Stimulated activated CD8-positive, alpha-beta memory T cell treated with anti-CD3 and anti-CD28 coated beads, Interleukin-12 subunit alpha, Interleukin-12 subunit beta, amount 100 ng/mL, for 24 hours (primary cell): ENCODE results near the gene ANKDD1A.

Experiments
- DNase-seq: peaks from one replicate; pipeline ENCODE4 v3.0.0-alpha.2; 2020; ENCODE audit errors: extremely low read depth

ANKDD1A gene

DNA sequence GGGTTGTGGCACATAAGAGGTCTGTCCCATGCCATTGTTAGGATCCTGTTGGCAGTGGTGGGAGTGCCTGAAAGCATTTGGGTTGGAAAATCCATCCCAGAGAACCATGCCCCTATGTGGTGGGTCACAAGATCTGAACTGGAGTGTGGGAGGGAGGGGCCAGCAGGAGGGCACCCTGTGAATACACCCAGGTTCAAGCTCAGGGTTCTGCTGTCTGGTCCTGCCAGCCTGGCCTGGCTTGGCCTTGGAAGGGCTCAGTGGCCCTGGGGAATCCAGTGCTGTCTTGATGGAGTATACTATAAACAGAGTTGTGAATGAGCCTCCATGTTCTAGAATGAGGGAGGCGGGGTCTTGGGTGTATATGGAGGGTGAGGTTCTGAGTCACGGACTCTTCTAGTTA is 11.8 kb downstream of the ANKDD1A start:
- DNase-seq: no peak

DNA sequence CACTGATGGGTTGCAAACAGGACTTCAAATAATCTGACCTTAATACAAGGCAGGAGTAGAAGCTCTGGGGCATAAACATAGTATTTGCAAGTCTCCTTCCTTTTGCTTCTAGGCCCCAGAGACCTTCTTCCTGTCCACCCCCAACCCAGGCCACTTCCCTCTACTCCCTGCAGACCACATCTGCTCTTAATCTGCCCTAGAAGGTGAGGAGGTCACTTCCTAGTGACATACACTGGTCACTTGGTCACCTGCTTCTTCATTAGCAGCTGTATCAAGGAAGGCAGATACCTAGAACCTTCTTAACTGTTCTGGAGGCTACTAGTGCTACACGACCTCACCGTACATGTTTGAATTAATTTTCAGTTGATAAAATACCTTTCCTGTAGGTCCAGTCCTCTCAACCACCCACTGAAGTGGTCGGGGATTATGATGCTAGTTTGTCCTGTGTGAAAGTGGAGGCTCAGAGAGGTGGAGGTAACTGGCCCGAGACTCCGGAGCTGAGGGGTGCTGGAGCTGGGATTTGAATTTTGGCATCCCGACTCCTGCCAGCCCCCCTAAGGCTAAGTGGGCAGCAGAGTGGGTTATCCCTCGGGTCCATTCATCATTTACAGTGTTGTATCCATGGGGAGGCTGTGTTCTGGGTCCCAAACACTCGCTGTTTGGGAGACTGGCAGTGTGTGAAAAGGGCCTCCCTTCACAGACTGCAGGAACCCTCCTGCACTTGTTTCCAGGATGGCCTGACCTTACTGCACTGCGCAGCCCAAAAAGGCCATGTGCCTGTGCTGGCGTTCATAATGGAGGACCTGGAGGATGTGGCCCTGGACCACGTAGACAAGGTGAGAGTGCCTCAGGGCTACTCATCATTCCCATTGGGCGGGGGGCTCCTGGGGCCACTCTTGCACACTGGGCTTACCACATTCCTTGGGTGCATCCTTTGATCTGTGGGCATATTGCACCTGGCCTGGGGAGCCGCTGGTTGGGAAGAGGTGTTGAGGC is 13.9 kb downstream of the ANKDD1A start:
- DNase-seq: no peak

DNA sequence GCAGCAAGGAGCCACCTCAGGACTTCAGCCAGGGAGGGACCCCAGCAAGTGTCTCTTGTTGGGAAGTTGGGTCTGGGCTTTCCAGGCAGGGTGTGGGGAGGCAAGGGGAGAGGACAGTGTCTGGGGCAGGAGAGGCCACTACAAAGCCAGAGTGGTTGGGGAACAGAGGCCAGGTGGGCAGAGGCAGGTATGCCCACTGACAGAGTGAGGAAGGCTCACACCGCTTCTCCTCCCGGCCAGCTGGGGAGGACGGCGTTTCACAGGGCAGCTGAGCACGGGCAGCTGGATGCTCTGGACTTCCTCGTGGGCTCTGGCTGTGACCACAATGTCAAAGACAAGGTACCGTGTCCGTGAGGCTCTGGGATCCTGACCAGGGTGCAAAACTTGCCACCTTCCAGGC is 15.0 kb downstream of the ANKDD1A start:
- DNase-seq: no peak

GRCh38 chr15:64928626-64929220 is 17.0 kb downstream of the ANKDD1A start:
- DNase-seq: no peak

DNA sequence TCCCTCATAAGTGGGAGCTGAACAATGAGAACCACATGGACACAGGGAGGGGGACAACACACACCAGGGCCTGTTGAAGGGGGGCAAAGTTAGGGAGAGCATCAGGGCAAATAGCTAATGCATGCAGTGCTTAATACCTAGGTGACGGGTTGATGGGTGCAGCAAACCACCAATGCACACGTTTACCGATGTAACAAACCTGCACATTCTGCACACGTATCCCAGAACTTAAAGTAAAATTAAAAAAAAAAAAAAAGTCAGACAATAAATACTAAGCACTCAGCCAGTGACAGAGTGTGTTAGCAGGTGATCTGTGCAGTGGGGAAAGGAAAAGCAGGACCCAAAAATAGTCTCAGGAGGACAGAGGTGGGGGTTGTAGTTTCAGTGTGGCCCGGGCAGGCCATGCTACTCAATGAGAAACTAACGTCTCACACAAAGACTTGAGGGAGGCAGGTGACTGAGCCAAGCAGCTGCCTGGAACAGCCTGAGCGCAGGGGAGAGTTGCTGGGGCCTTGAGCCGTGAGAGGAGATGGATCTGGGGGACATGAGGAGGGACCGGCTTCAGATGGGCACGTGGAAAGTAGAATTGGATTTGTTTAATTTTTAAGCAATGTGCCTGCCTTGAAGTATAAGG is 18.4 kb downstream of the ANKDD1A start:
- DNase-seq: no peak

GRCh38 chr15:64930778-64931371 is 19.2 kb downstream of the ANKDD1A start:
- no peak for DNase-seq

DNA sequence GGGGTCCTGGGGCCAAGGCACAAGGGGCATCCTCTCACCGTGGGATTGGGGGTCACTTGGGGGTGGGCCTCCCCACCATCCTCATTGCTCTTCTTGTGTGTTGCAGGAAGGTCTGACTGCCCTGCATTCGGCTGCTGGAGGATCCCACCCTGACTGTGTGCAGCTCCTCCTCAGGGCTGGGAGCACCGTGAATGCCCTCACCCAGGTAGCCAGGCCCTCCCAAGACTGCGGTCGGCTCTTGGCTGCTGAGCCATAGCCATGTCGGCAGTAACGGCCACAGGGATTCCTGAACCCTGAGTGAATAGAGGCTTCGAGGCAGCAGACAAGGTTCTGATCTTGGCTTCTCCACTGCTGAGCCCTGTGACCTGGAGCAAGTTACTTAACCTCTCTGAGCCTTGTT is 19.7 kb downstream of the ANKDD1A start:
- no peak for DNase-seq

- DNase-seq: no peak
These were observed 22.3 kb downstream of the ANKDD1A start for GRCh38 chr15:64934023-64934422.

- no peak for DNase-seq
These were observed 26.5 kb downstream of the ANKDD1A start for GRCh38 chr15:64938192-64938591.

GRCh38 chr15:64942356-64942755 is 30.7 kb downstream of the ANKDD1A start:
- DNase-seq: no peak

DNA sequence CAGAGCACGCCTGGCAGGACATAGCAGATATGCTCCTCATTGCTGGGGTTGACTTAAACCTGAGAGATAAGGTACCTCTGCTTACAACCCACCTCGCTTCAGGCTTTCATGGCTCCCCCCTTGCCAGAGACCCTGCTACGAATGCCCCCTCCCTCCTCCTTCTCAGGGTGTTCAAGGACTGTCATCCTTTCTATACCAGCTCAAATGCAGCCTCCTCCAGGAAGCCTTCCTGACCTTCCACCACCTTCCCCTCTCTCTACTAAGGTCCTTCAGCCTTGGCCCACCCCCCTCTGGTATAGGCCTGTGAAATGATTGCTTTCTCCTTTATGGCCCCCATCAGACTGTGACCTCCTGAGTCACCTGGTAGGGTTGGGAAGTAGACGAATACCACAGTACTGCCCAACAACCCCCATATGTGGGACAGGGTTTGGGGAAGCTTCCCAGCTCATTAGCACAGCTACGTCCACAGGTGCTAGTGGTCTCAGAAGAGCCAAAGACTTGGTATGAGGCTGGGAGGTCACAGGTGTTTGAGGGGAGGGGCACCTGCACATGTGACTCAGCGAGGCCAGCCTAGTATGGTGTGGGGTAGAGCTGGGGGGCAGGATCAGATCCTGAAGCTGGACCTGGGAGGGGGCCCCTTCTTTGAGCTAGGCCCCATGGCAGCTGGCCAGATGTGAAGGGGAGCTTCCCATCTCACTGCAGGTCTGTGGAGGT is 32.0 kb downstream of the ANKDD1A start:
- no peak for DNase-seq

DNA sequence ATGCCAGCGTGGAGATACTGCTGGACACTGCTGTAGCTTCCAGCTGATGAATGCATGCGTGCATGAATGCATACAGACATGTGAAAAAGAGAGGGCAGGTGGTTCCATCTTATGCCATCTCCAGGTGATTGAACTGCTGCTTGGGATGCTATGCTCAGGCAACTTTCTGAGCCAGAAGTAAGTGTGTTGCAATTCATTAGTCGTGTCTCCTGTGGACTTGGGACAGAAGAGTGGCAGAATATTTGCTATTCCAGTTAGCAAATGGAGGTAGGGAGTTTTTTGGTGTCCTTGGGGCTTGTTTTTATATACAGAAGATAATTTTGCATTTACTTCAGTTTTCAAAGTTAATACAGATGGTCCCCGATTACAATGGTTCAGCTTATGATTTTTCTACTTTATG is 33.3 kb downstream of the ANKDD1A start:
- DNase-seq: no peak

- no peak for DNase-seq
These were observed 35.5 kb downstream of the ANKDD1A start for GRCh38 chr15:64947211-64947610.

DNA sequence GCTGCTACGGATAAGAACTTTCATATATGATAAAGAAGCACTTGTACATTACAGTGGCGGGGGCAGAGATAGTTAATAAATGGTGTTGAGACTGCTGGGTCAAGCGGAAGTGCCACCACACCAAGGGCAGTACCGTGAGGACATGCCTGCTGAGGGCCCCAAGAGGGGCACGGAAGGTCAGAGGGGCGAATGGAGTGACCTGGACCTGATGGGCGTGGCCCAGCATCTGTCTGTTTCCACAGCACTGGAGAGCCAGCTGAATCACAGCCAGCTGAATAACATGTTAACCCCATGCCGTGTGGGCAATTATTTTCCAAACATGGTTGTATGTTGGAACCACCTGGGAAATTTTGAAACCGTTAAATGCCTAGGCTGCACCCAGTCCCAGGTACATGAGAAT is 37.2 kb downstream of the ANKDD1A start:
- no peak for DNase-seq

DNA sequence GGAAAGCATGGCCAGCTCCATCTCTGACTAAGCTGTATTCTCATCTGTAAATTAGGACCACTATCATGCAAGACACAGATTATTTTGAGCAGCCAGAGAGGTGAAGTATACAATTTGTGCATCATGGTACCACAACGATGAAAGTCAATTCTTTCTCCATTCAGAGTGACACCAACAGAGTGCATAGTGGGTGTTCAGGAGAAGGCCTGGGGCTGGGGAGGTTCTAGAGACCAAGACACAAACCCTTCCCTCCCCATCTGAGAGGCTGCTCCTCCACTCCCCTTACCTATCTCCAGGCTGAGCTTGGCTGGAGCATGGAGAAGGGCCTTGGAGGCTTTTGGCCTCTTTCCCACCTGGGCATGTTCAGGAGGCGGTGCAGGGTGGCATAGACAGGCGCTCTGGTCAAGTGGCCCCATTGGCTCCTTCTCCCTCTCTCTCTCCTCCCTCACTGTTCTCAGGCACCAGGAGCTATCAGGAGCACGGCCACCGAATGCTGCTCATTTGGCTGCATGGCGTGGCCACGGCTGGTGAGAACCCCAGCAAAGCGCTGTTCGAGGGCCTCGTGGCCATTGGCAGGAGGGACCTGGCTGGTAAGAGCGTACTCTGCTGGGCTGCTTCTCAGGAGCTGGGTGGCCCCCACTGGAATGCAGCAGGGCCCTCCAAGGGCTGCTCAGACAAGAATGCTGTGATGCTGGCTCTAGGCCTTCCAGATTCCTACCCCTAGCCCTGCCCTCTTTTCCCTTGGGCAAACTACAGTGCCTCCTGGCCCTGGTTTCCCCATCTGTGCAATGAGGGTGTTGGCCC is 37.9 kb downstream of the ANKDD1A start:
- no peak for DNase-seq

DNA sequence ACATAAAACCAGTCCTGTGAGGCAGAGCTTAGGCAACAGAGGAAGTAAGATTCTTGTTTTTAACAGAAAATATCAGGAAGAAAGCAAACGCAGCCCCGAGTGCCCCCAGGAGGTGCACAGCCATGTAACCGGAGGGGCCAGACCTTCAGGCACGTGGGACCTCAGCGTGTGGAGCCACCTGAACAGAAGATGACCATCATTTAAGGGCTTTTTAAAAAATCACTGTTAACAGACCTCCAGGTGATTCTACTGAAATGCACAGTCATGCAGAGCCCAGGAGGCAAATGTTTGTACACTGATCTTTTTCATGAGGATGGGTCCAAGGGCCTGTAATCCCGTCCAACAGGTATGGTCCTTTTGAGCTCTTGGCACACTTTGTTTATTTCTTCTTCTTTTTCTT is 39.2 kb downstream of the ANKDD1A start:
- no peak for DNase-seq

GRCh38 chr15:64951777-64952418 is 40.2 kb downstream of the ANKDD1A start:
- DNase-seq: no peak

GRCh38 chr15:64954395-64954794 is 42.7 kb downstream of the ANKDD1A start:
- DNase-seq: no peak

- no peak for DNase-seq
These were observed 47.4 kb downstream of the ANKDD1A start for GRCh38 chr15:64959128-64959527.

DNA sequence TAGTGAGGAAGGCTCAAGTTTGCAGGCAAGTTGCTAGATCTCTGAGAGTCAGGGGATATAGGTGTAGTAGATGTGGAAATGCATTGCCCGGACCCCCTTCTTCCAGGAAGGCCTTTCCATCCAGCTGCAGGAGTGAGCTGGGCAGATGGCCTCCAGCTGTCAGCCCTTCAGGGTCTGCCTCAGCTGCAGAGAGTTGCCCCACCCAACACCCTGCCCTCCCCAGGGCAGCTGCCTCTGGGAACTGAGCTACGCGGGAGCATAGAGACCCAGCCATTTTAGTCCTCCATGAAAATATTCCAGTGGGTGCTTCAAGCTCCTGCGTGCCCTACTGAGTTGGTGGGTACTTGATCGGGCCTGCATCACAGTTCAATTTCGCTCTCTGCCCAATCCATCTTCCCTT is 48.5 kb downstream of the ANKDD1A start:
- no peak for DNase-seq
